ENCODE measurements around the gene HOOK2. TPM values are rescaled to one million over a fixed set of nuclear protein-coding genes. Genes with fewer than 3 reads are reported as not detected.

HOOK2 gene
- total RNA-seq, 1 experiment from 2014 or later: 70.0 TPM

DNA sequence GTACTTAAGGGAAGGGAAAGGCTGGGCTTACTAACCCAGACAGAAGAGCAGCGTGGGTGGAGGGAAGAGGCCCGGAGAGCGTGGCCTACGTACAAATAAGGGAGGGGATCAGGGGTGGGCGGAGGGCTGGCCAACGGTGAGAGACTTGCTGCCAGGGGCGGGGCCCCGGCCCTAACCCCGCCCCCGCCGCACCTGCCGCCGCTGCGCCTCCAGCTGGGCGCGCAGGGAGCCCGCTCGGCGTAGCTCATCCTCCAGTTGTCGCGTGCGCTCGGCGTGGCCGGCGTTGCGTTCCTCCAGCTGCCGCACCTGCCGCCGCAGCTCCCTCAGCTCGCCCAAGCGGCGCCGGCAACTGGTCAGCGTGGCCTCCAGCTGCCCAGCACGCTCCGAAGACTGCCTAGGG, 5.7 kb downstream of the HOOK2 start (continued):
- TF ChIP-seq IRF2 (CRISPR knock-in tag; IDR thresholded peaks at IDR 0.05; ENCODE audit: borderline replicate concordance, low read depth) (no peak), GABPB1 (CRISPR knock-in tag; IDR thresholded peaks at IDR 0.05) (no peak), RORB (CRISPR knock-in tag; IDR thresholded peaks at IDR 0.05) (no peak), ELF4 (CRISPR knock-in tag; IDR thresholded peaks at IDR 0.05; ENCODE audit: low read depth) (no peak), NFE2L1 (CRISPR knock-in tag; IDR thresholded peaks at IDR 0.05) (no peak), ZNF219 (CRISPR knock-in tag; IDR thresholded peaks at IDR 0.05; ENCODE audit: borderline replicate concordance) (no peak), CBFB (CRISPR knock-in tag; IDR thresholded peaks at IDR 0.05; ENCODE audit: low read depth) (no peak), GTF2I (CRISPR knock-in tag; conservative IDR thresholded peaks at IDR 0.05) (no peak), NFATC4 (CRISPR knock-in tag; IDR thresholded peaks at IDR 0.05) (no peak), FOXJ3 (CRISPR knock-in tag; IDR thresholded peaks at IDR 0.05; ENCODE audit: borderline replicate concordance) (no peak), TEAD4 (CRISPR knock-in tag; IDR thresholded peaks at IDR 0.05) (no peak)
- TF ChIP-seq, protein P1, sequence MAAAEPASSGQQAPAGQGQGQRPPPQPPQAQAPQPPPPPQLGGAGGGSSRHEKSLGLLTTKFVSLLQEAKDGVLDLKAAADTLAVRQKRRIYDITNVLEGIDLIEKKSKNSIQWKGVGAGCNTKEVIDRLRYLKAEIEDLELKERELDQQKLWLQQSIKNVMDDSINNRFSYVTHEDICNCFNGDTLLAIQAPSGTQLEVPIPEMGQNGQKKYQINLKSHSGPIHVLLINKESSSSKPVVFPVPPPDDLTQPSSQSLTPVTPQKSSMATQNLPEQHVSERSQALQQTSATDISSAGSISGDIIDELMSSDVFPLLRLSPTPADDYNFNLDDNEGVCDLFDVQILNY (CRISPR knock-in tag; IDR thresholded peaks at IDR 0.05): 0 out of 2 replicates have a peak, but pooled peaks have one; percentile 37
- TF ChIP-seq, protein P2, sequence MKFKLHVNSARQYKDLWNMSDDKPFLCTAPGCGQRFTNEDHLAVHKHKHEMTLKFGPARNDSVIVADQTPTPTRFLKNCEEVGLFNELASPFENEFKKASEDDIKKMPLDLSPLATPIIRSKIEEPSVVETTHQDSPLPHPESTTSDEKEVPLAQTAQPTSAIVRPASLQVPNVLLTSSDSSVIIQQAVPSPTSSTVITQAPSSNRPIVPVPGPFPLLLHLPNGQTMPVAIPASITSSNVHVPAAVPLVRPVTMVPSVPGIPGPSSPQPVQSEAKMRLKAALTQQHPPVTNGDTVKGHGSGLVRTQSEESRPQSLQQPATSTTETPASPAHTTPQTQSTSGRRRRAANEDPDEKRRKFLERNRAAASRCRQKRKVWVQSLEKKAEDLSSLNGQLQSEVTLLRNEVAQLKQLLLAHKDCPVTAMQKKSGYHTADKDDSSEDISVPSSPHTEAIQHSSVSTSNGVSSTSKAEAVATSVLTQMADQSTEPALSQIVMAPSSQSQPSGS (CRISPR knock-in tag; IDR thresholded peaks at IDR 0.05; ENCODE audit: borderline replicate concordance, low read depth): no peak
- TF ChIP-seq, protein P3, sequence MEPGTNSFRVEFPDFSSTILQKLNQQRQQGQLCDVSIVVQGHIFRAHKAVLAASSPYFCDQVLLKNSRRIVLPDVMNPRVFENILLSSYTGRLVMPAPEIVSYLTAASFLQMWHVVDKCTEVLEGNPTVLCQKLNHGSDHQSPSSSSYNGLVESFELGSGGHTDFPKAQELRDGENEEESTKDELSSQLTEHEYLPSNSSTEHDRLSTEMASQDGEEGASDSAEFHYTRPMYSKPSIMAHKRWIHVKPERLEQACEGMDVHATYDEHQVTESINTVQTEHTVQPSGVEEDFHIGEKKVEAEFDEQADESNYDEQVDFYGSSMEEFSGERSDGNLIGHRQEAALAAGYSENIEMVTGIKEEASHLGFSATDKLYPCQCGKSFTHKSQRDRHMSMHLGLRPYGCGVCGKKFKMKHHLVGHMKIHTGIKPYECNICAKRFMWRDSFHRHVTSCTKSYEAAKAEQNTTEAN (CRISPR knock-in tag; IDR thresholded peaks at IDR 0.05): no peak; the same call in 1 of the 2 replicates
- TF ChIP-seq, protein P4, sequence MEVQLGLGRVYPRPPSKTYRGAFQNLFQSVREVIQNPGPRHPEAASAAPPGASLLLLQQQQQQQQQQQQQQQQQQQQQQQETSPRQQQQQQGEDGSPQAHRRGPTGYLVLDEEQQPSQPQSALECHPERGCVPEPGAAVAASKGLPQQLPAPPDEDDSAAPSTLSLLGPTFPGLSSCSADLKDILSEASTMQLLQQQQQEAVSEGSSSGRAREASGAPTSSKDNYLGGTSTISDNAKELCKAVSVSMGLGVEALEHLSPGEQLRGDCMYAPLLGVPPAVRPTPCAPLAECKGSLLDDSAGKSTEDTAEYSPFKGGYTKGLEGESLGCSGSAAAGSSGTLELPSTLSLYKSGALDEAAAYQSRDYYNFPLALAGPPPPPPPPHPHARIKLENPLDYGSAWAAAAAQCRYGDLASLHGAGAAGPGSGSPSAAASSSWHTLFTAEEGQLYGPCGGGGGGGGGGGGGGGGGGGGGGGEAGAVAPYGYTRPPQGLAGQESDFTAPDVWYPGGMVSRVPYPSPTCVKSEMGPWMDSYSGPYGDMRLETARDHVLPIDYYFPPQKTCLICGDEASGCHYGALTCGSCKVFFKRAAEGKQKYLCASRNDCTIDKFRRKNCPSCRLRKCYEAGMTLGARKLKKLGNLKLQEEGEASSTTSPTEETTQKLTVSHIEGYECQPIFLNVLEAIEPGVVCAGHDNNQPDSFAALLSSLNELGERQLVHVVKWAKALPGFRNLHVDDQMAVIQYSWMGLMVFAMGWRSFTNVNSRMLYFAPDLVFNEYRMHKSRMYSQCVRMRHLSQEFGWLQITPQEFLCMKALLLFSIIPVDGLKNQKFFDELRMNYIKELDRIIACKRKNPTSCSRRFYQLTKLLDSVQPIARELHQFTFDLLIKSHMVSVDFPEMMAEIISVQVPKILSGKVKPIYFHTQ (CRISPR knock-in tag; IDR thresholded peaks at IDR 0.05): no peak
- TF ChIP-seq, protein P5, sequence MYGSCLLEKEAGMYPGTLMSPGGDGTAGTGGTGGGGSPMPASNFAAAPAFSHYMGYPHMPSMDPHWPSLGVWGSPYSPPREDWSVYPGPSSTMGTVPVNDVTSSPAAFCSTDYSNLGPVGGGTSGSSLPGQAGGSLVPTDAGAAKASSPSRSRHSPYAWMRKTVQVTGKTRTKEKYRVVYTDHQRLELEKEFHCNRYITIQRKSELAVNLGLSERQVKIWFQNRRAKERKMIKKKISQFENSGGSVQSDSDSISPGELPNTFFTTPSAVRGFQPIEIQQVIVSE (CRISPR knock-in tag; IDR thresholded peaks at IDR 0.05; ENCODE audit: borderline replicate concordance): no peak
- TF ChIP-seq, protein P6, sequence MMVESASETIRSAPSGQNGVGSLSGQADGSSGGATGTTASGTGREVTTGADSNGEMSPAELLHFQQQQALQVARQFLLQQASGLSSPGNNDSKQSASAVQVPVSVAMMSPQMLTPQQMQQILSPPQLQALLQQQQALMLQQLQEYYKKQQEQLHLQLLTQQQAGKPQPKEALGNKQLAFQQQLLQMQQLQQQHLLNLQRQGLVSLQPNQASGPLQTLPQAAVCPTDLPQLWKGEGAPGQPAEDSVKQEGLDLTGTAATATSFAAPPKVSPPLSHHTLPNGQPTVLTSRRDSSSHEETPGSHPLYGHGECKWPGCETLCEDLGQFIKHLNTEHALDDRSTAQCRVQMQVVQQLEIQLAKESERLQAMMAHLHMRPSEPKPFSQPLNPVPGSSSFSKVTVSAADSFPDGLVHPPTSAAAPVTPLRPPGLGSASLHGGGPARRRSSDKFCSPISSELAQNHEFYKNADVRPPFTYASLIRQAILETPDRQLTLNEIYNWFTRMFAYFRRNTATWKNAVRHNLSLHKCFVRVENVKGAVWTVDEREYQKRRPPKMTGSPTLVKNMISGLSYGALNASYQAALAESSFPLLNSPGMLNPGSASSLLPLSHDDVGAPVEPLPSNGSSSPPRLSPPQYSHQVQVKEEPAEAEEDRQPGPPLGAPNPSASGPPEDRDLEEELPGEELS (CRISPR knock-in tag; IDR thresholded peaks at IDR 0.05): peak; percentile 91
- TF ChIP-seq, protein P7, sequence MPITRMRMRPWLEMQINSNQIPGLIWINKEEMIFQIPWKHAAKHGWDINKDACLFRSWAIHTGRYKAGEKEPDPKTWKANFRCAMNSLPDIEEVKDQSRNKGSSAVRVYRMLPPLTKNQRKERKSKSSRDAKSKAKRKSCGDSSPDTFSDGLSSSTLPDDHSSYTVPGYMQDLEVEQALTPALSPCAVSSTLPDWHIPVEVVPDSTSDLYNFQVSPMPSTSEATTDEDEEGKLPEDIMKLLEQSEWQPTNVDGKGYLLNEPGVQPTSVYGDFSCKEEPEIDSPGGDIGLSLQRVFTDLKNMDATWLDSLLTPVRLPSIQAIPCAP (CRISPR knock-in tag; IDR thresholded peaks at IDR 0.05): peak; percentile 60
- TF ChIP-seq, protein P8, sequence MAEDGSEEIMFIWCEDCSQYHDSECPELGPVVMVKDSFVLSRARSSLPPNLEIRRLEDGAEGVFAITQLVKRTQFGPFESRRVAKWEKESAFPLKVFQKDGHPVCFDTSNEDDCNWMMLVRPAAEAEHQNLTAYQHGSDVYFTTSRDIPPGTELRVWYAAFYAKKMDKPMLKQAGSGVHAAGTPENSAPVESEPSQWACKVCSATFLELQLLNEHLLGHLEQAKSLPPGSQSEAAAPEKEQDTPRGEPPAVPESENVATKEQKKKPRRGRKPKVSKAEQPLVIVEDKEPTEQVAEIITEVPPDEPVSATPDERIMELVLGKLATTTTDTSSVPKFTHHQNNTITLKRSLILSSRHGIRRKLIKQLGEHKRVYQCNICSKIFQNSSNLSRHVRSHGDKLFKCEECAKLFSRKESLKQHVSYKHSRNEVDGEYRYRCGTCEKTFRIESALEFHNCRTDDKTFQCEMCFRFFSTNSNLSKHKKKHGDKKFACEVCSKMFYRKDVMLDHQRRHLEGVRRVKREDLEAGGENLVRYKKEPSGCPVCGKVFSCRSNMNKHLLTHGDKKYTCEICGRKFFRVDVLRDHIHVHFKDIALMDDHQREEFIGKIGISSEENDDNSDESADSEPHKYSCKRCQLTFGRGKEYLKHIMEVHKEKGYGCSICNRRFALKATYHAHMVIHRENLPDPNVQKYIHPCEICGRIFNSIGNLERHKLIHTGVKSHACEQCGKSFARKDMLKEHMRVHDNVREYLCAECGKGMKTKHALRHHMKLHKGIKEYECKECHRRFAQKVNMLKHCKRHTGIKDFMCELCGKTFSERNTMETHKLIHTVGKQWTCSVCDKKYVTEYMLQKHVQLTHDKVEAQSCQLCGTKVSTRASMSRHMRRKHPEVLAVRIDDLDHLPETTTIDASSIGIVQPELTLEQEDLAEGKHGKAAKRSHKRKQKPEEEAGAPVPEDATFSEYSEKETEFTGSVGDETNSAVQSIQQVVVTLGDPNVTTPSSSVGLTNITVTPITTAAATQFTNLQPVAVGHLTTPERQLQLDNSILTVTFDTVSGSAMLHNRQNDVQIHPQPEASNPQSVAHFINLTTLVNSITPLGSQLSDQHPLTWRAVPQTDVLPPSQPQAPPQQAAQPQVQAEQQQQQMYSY (CRISPR knock-in tag; IDR thresholded peaks at IDR 0.05): peak; percentile 24; the same call in 1 of the 2 replicates
- TF ChIP-seq, protein P9, sequence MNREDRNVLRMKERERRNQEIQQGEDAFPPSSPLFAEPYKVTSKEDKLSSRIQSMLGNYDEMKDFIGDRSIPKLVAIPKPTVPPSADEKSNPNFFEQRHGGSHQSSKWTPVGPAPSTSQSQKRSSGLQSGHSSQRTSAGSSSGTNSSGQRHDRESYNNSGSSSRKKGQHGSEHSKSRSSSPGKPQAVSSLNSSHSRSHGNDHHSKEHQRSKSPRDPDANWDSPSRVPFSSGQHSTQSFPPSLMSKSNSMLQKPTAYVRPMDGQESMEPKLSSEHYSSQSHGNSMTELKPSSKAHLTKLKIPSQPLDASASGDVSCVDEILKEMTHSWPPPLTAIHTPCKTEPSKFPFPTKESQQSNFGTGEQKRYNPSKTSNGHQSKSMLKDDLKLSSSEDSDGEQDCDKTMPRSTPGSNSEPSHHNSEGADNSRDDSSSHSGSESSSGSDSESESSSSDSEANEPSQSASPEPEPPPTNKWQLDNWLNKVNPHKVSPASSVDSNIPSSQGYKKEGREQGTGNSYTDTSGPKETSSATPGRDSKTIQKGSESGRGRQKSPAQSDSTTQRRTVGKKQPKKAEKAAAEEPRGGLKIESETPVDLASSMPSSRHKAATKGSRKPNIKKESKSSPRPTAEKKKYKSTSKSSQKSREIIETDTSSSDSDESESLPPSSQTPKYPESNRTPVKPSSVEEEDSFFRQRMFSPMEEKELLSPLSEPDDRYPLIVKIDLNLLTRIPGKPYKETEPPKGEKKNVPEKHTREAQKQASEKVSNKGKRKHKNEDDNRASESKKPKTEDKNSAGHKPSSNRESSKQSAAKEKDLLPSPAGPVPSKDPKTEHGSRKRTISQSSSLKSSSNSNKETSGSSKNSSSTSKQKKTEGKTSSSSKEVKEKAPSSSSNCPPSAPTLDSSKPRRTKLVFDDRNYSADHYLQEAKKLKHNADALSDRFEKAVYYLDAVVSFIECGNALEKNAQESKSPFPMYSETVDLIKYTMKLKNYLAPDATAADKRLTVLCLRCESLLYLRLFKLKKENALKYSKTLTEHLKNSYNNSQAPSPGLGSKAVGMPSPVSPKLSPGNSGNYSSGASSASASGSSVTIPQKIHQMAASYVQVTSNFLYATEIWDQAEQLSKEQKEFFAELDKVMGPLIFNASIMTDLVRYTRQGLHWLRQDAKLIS (CRISPR knock-in tag; IDR thresholded peaks at IDR 0.05; ENCODE audit: borderline replicate concordance): no peak
